IPS DF 4.7 (cell line): ENCODE measurements around the gene DCLRE1C.
"Not testable (repeated sequence)": the region's sequence is repeated elsewhere in the genome, so short reads cannot be mapped to it uniquely, and the experiment has no call there.

Source experiments
- DNase-seq: peaks from one replicate; pipeline ENCODE4 v3.0.0-alpha.2; 2013; ENCODE audit warnings: low spot score; ENCODE audit errors: extremely low read depth

The DCLRE1C gene

DNA sequence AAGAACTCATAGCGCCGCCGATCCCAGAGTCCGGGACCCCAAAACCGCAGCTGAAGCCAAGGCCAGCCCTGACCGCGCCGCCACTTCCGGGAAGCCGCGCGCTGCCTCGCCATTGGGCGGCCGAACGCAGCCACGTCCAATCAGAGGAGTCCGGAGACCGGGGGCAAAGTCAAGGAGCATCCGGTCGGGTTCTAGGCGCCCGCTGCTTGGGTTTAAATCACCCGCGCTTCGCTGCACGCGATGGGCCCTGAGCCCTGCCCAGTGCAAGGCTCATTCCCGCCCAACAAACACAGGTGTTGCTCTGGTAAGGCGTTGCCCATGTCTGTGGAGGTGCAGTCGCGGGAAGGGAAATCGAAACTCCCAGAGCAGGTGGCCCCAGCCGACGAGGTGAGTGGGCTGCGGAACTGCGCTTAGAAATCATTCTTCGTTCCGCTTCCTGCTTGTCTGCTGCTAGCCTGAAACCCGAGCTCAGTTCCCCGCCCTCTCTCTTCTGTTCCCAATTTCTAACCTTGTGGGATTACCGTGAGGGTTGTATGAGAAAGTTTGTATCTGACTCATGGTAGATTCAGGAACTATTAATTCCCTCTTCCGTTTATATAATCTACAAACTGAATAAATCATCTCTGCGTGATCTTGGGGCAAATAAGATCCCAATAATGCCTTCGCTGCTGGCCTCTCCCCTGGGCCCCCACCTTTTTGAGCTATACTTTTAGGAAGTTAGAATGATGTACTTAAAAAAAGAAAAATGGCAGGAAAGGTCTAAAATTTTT lies at the start of gene DCLRE1C:
Gene DCLRE1C, minus strand, starts transcription at position 96 of the 770 bp plus-strand sequence. Its CDS starts 86 bp downstream, at position 10.
- no peak for DNase-seq

DNA sequence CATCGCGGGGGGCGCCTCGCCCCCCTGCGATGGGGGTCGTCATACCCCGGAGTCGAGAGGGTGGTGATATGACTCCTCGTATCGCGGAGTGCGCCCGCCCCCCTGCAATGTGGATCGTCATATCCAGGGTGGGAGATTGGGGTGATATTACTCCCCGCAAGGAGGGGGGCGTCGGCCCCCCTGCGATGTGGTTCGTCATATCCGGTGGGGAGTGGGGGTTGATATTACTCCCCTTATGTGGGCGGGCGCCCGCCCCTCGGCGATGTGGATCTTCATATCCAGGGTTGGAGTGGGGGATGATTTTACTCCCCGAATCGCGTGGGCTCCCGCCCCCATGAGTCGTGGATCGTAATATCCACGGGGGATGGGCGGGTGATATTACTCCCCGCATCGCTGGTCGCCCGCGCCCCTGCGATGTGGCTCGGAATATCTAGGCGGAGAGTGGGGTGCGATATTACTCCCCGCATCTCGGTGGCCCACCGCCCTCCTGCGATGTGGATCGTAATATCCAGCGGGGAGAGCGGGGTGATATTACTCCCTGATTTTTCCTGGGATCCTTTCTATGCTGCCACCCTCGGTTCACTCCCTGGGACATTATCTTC lies 42.2 kb upstream of the DCLRE1C start:
- DNase-seq, result no peak

DNA sequence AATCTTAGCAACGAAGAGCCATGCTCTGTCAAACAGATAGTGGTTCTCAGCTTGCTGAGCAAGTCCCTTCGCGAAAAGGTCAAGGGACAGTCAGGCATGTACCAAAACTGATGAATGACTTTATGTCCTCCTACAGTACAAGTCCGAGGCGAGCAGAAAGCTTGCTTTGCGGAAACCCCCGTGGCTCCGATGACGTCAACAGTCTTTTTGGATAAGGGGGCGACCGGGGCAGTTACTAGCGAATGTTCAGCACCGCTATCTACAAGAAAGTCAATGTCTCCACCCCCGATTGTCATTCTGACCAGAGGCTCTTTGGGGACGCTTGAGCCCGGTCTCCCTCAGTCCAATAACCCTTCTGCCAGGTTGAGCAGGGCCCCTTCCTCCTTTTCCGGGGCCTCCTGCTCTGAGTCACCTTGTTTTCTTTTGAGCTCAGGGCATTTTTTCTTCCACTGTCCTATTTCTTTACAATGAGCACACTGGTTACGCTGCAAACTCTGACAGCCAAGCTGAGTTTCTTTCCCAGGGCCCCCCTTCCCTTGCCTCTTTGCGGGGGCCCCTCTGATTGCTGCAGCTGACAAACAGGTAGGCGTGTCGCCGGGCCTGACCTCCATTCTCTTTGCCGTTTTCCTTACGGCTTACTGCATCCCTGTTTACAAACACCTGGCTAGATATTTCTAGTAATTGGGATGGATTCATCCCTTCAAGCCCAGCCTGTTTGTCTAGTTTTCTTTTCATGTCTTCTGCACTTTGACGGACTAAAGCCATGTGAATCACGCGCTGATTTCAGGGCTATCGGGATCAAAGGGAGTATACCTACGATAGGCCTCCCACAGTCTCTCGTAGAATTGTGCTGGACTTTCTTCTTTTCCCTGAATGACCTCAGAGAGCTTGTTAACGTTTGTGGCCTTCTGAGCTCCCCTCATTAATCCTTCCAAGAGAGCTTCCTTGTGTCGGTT lies 39.9 kb upstream of the DCLRE1C start:
- DNase-seq, result not testable (repeated sequence)

DNA sequence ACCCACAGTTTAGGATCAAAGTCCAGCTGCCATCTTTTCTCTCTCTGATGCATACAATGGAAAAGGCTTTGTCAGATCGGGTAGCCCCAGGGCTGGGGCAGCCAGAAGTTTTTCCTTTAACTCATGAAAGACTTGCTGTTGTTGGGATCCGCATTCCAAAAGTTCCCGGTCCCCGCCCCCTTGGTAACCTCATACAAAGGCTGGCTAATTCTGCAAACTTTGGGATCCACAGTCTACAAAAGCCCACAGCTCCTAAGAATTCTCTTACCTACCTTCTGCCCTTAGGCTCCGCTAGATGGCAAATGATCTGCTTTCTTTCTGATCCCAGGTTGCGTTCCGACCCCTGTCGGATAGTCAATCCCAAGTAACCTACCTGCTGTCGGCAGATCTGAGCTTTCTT lies 38.4 kb upstream of the DCLRE1C start:
- DNase-seq, result not testable (repeated sequence)

DNA sequence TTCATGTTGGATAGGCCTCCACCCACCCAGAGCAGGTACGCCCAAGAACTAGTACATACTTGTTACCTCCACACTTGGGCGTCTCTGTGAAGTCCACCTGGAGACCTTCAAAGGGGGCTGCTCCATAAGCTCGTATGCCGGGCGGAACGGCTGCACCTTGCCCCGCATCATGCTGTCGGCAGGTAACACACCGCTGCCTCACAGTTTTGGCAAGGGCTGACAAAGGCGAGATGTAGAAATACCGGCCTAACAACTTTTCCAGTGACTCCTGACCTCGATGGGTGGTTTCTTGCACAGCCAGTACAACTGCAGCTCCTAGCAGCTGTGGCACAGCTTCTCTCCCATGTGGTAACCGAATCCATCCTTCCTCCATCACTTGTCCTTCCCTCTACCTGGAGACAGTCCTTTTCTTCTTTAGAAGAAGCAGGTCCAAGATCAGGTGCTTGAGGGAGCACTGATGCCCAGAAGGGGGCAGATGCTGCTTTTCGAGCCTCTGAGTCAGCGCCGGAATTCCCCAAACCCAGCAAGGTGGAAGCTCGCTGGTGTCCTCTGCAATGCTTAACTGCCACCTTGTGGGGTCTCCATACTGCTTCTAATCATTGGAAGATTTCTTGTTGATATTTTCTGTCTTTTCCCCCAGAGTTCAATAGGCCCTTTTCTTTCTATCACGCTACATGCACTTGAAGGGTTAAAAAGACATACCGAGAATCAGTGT lies 37.3 kb upstream of the DCLRE1C start:
- peak; percentile 38 for DNase-seq

DNA sequence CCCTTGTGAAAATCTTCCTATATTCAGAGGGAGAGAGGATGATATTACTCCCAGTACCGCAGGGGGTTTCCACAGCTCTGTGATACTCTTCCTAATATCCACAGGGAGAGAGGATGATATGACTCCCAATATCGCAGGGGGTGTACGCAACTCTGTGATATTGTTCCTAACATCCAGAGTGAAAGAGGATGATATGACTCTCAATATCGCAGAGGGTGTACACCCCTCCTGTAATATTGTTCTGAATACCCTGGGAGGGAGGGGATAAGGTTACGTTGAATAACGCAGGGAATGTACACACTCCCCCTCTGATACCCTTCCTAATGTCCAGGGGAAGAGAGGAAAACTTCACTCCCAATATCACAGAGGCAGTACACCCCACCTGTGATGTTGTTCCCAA lies 35.7 kb upstream of the DCLRE1C start:
- DNase-seq, result not testable (repeated sequence)

DNA sequence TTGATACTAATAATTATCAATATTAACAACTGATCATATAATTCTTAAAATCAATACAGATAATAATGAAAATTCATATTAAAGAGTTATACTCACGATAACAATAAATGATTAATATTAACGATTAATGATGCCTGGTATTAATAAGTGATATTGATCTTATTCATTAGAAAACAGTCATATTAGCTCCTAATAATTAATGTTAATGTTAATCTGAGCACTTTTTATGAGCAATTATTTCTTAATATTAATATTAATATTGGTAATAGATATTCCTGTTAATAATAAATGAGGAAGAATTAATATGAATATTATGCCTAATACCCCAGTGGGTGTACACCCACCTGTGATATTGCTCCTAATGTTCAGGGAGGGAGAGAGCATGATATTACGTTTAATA lies 28.8 kb upstream of the DCLRE1C start:
- DNase-seq, result no peak

DNA sequence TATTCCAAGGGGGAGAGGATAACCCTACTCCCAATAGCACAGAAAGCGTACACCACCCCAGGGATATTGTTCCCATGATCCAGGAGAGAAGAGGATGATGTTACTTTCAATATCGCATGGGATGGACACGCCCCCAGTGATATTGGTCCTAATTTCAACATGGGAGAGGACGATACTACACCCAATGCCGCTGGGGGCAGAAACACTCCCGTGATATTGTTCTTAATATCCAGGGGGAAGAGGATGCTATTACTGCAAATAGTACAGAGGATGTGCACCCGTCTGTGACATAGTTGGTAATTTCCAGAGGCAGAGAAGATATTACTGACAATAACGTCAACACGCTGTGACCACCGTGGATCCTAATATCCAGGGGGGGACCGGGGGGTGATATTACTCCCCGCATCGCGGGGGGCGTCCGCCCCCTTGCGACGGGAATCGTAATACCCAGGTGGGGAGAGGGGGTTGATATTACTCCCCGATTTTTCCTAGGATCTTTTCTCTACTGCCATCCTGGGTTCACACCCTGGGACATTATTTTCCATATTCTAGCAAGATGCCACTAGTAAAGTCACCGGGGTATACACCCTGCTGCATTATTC lies 21.9 kb upstream of the DCLRE1C start:
- no peak for DNase-seq

DNA sequence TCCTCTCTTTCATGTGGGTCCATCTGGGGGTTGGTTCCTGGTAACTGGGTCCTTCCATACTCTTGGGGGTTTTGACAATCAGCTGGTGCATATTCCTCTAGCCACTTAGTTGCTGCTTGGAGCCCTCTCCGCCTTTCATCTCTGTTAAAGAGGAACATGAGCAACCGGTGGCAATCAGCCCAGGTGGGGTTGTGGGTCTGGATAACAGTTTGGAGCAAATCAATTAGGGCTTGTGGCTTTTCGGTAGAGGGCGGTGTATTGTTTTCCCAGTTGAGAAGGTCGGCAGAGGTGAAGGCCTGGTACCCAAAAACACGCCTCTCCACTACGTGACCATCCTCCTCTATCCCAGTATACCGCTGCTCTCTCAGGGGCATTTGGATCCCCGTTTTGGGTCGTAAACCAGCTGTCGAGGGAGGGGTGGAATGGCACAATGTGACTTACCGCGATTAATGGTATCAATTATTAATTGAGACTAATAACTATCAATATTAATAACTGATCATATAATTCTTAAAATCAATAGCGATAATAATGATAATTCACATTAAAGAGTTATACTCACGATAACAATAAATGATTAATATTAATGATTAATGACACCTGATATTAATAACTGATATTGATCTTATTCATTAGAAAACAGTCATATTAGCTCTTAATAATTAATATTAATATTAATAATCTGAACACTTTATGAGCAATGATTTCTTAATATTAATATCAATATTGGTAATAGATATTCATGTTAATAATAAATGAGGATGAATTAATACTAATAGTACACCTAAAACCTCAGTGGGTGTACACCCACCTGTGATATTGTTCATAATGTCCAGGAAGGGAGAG lies 20.5 kb upstream of the DCLRE1C start:
- DNase-seq, result not testable (repeated sequence)

DNA sequence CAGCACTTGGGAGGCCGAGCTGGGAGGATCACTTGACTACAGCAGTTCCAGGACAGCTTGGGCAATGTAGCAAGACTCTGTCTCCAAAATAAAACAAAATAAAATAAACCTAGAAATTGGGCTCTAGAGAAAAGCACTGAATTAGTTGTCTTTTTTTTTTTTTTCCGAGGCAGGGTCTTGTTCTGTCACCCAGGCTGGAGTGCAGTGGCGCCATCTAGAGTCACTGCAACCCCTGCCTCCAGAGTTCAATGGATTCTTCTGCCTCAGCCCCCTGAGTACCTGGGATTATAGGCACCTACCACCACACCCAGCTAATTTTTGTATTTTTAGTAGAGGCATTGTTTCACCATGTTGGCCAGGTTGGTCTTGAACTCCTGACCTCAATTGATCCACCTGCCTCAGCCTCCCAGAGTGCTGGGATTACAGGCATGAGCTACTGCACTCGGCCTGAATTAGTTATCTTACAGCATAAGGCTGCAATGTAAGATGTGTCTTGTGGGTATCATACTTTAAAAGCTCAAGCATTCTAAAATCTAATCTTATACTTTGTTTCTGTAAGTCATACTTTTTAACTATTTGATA lies 18.1 kb upstream of the DCLRE1C start:
- no peak for DNase-seq

DNA sequence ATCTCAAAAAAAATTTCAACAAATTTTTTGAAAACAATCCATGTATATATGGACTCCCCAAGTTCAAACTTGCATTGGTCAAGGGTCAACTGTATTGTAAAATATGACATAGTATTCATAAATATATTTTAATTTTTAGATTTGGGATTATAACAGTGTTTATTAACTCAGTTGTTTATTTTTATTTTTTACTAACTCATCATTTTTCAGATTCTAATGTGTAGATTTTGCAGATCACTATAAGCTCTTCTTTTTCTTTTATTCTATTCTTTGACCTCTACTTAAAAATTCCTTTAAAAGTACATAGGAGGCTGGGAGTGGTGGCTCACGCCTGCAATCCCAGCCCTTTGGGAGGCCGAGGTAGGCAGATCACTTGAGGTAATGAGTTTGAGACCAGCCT lies 14.0 kb upstream of the DCLRE1C start:
- DNase-seq, result no peak

DNA sequence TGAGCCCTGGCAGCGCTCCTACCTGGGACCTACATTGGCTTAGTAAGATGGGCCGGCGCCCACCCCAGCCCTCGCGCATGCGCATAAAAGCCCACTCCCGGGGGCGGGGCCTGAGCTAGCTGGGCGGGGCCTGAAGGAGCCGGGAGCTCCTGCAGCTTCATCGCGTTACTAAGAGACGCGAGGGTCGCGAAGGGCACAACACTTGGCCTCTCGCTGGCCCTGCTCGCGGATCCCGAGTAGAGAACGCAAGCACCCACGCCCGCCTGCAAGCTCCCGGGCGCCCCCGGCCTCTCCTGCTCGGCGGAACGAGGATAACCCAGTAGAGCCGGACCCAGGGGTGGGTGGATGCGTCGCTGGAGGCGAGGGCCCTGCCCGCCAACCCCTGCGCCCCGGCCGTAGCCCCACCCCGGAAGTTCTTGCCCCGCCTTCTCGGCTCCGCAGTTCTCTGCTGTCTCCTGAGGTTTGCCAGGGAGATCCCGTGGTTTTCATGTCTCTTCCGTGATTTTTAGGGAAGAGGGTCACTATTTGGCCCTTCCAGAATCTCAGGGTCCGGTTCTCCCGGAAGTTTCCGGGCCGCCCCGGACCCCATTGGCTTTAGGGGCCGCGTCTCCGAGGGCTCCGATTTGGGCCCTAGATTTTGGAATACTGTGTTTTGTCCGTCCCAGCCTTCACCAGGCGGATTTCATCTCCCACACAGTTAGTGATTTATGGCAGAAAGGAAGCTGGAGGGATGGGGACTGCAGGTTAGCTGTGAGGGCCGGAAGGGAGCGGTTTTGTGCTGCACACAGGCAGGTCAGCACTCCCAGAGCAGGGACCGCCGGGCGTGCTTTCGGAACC lies 5.5 kb upstream of the DCLRE1C start, which contains the start of gene MEIG1:
Gene MEIG1, plus strand, starts transcription at position 168 of the 837 bp plus-strand sequence. CDS start 7,081 bp downstream, outside the sequence.
- DNase-seq, result peak; percentile 58

DNA sequence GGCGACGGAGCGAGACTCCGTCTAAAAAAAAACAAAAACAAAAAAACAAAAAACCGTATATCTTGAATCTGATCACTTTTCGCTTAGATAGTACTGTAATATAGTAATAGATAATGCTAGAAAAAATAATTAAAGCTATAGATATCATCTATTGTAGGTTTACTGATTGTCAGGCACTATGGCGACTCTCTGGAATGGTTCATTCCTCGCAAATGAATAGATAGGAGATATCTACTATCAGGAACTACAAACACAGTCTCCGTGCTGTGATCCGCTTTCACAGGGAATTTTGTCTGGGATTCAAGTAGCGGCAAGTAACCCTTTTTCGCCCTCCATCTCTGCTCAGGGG lies 5.0 kb upstream of the DCLRE1C start:
- no peak for DNase-seq

DNA sequence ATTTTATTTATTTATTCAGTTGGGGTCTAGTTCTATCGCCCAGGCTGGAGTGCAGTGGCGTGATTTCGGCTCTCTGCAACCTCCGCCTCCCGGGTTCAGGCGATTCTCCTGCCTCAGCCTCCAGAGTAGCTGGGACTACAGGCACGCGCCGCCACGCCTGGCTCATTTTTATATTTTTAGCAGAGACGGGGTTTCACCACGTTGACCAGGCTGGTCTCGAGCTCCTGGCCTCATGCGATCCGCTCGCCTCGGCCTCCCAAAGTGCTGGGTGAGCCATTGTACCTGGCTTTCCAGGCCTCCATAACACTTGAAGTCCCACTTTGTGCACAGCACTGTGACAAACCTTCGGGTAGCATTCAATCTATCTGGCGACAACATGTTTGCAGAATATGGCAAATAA lies 1.0 kb upstream of the DCLRE1C start:
- DNase-seq, result no peak

DNA sequence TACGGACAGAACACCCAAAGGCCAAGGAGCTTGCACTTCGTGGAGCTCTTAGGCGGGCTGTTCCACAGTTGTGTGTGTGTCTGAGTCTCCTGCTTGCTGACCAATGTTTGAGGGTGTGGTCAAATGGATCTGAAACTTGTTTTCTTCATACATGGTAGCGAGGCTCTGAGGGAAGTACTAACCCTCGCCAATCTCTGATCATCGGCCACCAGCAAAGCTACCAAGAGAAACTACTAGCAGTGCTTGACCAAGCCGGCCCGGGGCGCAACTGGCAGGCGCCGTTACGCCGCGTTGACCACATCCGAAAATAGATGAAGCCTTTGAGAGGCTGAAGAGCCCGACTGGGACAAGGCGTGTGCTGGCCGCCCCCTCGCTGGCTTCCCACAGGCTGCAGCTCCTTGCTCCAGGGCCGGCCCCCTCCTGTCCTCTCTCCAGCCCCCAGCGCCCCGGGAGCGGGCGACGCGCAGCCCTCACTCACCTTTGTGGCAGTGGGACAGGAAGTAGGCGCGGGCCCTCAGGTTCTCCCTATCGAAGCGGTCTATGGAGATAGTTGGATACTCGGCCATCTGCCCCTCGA lies 384 bp downstream of the DCLRE1C start:
- DNase-seq, result no peak

DNA sequence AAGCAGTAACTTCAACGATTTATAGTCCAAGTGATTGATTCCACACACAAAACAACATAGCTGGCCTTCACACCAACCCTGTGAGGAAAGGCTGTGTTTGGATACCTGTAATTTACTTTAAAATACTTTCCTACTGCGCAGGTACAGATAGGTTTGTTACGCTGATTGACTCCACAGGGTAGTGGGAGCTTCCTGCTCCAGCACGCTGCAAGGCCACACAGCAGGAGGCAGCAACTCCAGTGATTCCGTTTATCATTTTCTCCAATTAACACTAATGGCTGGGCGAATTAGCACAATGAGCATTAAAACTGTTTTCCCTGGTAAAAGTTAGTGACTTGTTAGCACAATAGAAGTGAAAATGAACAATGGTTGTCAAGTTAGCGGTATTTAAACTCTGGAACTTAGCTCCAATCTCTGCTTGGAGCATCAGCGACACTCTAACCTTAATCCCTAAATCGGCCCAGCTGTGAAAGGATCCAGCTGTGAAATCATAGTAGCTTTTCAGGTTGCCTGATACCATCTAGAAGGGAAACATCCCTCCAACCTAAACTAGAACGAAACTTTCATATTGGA lies 959 bp downstream of the DCLRE1C start:
- no peak for DNase-seq

DNA sequence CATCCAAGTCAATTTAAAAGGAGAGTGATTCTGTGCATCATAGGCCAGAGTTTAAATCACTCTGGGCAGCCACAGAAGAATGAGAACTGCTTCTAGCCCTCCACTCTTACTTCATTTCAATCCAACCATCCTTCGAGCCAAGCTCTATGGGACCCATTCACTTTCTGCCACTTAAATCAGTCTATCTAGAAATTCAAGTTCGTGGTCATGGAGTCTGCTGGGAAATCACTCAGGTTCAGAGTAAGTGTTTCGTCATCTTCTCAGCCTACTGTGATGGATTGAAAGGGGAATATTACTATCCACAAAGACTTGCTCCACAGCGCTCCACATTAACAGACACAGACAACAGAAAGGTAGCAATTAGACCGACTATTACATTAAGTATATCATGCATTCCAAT lies 4.6 kb downstream of the DCLRE1C start:
- no peak for DNase-seq

DNA sequence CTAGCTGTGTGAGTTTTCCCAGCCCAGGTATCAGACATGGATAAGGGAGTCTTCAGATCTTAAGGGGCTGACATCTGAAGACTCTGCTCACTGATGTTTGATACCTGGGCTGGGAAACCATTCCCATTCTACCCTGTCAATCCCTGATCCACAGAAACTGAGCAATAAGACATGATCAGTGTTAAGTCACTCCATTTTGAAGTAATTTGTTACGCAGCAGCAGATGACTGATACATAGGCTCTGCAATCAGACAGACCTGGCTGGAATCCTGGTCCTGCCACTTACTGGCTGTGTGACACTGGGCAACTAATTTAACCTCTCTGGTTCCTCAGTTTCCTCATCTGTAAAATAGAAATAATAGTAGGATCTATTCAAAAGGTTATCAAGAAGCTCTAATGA lies 6.6 kb downstream of the DCLRE1C start:
- no peak for DNase-seq
